DND-41 (cell line): ENCODE data around the gene BCAN.

ENCODE experiments used
- CTCF ChIP-seq: IDR thresholded peaks from 2 replicates; pipeline ENCODE4 v1.5.1; 2012; ENCODE audit warnings: borderline replicate concordance, low read length, moderate library complexity, mild to moderate bottlenecking; ENCODE audit not compliant: poor library complexity, severe bottlenecking; ENCODE audit errors: extremely low read depth
- EZH2 ChIP-seq: IDR thresholded peaks from 3 replicates; pipeline ENCODE4 v1.6.1; 2012; ENCODE audit warnings: borderline replicate concordance, low read depth, mild to moderate bottlenecking, moderate library complexity, low read length, inconsistent platforms; ENCODE audit not compliant: severe bottlenecking

- no peak for TF ChIP-seq CTCF
- TF ChIP-seq EZH2: no peak
These were observed 3.5 kb upstream of the BCAN start for GRCh38 chr1:156638189-156638985.
